HepG2 (cell line): ENCODE measurements around the gene CTSD. TPM values are rescaled to one million over a fixed set of nuclear protein-coding genes. Genes with fewer than 3 reads are reported as not detected.

ENCODE experiments used
- GABPA ChIP-seq, 2 experiments: IDR thresholded peaks; 2 replicates each; pipeline ENCODE4 v1.6.1; 2011 to 2016; ENCODE audit warnings: low read depth in 2 of 2, low read length in 1 of 2, missing biosample characterization in 1 of 2, missing genetic modification characterization in 1 of 2
- HOXA7 ChIP-seq: sonication (generic); formaldehyde crosslinking; IDR thresholded peaks from 2 replicates; pipeline ENCODE4 v1.8.1; 2022; ENCODE audit warnings: mild to moderate bottlenecking, missing genetic modification reagents, moderate library complexity
- NFKBIZ ChIP-seq: IDR thresholded peaks from 2 replicates; pipeline ENCODE4 v1.6.1; 2018; ENCODE audit warnings: missing genetic modification reagents, missing compliant biosample characterization
- PAX8 ChIP-seq: sonication (generic); formaldehyde crosslinking; IDR thresholded peaks from 2 replicates; pipeline ENCODE4 v1.8.0; 2022; ENCODE audit warnings: mild to moderate bottlenecking, missing genetic modification reagents, borderline replicate concordance
- SATB2 ChIP-seq: sonication (generic); formaldehyde crosslinking; IDR thresholded peaks from 2 replicates; pipeline ENCODE4 v1.5.0; 2020; ENCODE audit warnings: missing genetic modification reagents
- SMAD3 ChIP-seq: sonication (generic); formaldehyde crosslinking; IDR thresholded peaks from 2 replicates; pipeline ENCODE4 v1.4.0; 2020; ENCODE audit warnings: missing genetic modification reagents
- SSRP1 ChIP-seq: IDR thresholded peaks from 2 replicates; pipeline ENCODE4 v1.6.1; 2016; ENCODE audit warnings: control low read depth
- TOPORS ChIP-seq: sonication (generic); formaldehyde crosslinking; IDR thresholded peaks from 2 replicates; pipeline ENCODE4 v1.8.0; 2023; ENCODE audit warnings: mild to moderate bottlenecking, missing genetic modification reagents
- ZNF251 ChIP-seq: sonication (generic); formaldehyde crosslinking; IDR thresholded peaks from 2 replicates; pipeline ENCODE4 v1.9.0; 2021; ENCODE audit warnings: mild to moderate bottlenecking, missing genetic modification reagents
- ZNF326 ChIP-seq: sonication (generic); formaldehyde crosslinking; IDR thresholded peaks from 2 replicates; pipeline ENCODE4 v1.4.0; 2020; ENCODE audit warnings: missing genetic modification reagents, borderline replicate concordance
- ZNF331 ChIP-seq: sonication (generic); formaldehyde crosslinking; IDR thresholded peaks from 2 replicates; pipeline ENCODE4 v1.4.0; 2020; ENCODE audit warnings: missing genetic modification reagents
- ZNF619 ChIP-seq: sonication (generic); formaldehyde crosslinking; IDR thresholded peaks from 2 replicates; pipeline ENCODE4 v1.4.0; 2020; ENCODE audit warnings: mild to moderate bottlenecking, missing genetic modification reagents
- polyA plus RNA-seq, 8 experiments: library from polyadenylated mRNA; depleted of rRNA in 3 of 8; stranded (reverse) in 7 of 8; unstranded in 1 of 8; fragments of >200 nt; fragmentation: Illumina TruSeq in 4 of 8; extraction: Trizol in 4 of 8; gene quantifications; 2 replicates each; pipeline versions ENCODE4 v1.2.1 to v1.2.3, GENCODE V29; 2011 to 2016; ENCODE audit warnings: low read depth in 4 of 8, missing spikeins in 1 of 8, mixed read lengths in 1 of 8; ENCODE audit not compliant: insufficient read depth in 1 of 8
- total RNA-seq, 5 experiments: library from RNA; depleted of rRNA; stranded (reverse); fragments of >200 nt; fragmentation: Illumina TruSeq; extraction: Trizol; gene quantifications; 2 replicates each; pipeline ENCODE4 v1.2.3, GENCODE V29; 2016; ENCODE audit warnings: low read depth in 1 of 5
- TF ChIP-seq, protein P1 (sequence below): sonication (generic); formaldehyde crosslinking; IDR thresholded peaks from 2 replicates; pipeline ENCODE4 v1.5.0; 2020; ENCODE audit warnings: mild to moderate bottlenecking, missing genetic modification reagents, borderline replicate concordance
- TF ChIP-seq, protein P2 (sequence below), 2 experiments: sonication (generic) in 1 of 2; formaldehyde crosslinking in 1 of 2; IDR thresholded peaks; 2 replicates each; pipeline versions ENCODE4 v1.5.1 to v1.6.1; 2011 to 2020; ENCODE audit warnings: borderline replicate concordance in 1 of 2, low read depth in 1 of 2, low read length in 1 of 2, mild to moderate bottlenecking in 1 of 2, missing genetic modification reagents in 1 of 2, moderate library complexity in 1 of 2
- TF ChIP-seq, protein P3 (sequence below): sonication (generic); formaldehyde crosslinking; IDR thresholded peaks from 2 replicates; pipeline ENCODE4 v1.4.0; 2020; ENCODE audit warnings: mild to moderate bottlenecking, missing genetic modification reagents, borderline replicate concordance
- TF ChIP-seq, protein P4 (sequence below), 2 experiments: sonication (generic) in 1 of 2; formaldehyde crosslinking in 1 of 2; IDR thresholded peaks; 2 replicates each; pipeline versions ENCODE4 v1.4.0 to v1.6.1; 2016 to 2020; ENCODE audit warnings: borderline replicate concordance in 1 of 2, low read depth in 1 of 2, mild to moderate bottlenecking in 1 of 2, missing genetic modification reagents in 1 of 2

Gene CTSD
- total and polyA plus RNA-seq, 2 of the 13 experiments (the other 11 are each of a cell fraction or from before 2014, with no cell fraction given): 143 to 230 TPM

DNA sequence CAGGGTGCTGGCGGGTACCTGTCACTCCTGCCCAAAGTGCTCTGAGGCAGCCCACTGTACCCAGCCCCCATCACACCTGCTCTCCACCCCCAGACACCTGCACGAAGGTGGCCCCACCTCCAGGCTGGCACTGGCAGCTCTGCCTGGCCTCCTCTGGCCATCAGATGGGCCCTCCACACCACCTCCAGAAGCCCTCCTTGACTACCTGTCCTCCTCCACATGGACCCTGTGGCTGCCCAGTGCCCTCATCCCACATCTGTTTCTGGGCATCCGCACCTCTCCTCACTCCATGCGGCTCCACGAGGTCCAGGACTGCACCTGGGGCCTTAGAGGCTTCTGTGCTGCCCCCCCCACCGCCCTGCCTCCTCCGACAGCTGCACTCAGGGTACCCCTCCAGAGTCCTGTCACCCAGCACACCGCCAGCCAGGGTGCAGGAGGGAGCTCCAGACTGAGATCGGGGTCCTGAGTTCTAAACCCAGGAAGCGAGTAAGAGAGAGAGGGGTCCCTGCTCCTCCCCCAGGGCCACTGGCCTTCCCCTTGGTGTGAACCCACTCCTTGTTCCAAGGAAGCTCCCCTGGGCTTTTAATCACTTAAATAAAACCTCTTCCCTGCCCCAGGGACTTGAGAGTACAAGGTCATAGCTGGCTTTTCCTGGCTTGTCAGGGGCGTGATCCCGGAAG, 1.7 kb downstream of the CTSD start (continued):
- TF ChIP-seq NFKBIZ (CRISPR knock-in tag): no peak
- no peak for TF ChIP-seq SSRP1 (CRISPR knock-in tag)
- TF ChIP-seq HOXA7 (CRISPR knock-in tag): no peak
- TF ChIP-seq SATB2: no peak
- no peak for TF ChIP-seq ZNF326 (CRISPR knock-in tag)
- TF ChIP-seq, protein P1, sequence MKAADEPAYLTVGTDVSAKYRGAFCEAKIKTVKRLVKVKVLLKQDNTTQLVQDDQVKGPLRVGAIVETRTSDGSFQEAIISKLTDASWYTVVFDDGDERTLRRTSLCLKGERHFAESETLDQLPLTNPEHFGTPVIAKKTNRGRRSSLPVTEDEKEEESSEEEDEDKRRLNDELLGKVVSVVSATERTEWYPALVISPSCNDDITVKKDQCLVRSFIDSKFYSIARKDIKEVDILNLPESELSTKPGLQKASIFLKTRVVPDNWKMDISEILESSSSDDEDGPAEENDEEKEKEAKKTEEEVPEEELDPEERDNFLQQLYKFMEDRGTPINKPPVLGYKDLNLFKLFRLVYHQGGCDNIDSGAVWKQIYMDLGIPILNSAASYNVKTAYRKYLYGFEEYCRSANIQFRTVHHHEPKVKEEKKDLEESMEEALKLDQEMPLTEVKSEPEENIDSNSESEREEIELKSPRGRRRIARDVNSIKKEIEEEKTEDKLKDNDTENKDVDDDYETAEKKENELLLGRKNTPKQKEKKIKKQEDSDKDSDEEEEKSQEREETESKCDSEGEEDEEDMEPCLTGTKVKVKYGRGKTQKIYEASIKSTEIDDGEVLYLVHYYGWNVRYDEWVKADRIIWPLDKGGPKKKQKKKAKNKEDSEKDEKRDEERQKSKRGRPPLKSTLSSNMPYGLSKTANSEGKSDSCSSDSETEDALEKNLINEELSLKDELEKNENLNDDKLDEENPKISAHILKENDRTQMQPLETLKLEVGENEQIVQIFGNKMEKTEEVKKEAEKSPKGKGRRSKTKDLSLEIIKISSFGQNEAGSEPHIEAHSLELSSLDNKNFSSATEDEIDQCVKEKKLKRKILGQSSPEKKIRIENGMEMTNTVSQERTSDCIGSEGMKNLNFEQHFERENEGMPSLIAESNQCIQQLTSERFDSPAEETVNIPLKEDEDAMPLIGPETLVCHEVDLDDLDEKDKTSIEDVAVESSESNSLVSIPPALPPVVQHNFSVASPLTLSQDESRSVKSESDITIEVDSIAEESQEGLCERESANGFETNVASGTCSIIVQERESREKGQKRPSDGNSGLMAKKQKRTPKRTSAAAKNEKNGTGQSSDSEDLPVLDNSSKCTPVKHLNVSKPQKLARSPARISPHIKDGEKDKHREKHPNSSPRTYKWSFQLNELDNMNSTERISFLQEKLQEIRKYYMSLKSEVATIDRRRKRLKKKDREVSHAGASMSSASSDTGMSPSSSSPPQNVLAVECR (CRISPR knock-in tag): no peak
- peak; percentile 58; the same call in 1 of the 2 replicates for TF ChIP-seq ZNF331 (CRISPR knock-in tag)
- no peak for TF ChIP-seq SMAD3 (CRISPR knock-in tag)
- no peak for TF ChIP-seq PAX8 (CRISPR knock-in tag)
- TF ChIP-seq, protein P2, sequence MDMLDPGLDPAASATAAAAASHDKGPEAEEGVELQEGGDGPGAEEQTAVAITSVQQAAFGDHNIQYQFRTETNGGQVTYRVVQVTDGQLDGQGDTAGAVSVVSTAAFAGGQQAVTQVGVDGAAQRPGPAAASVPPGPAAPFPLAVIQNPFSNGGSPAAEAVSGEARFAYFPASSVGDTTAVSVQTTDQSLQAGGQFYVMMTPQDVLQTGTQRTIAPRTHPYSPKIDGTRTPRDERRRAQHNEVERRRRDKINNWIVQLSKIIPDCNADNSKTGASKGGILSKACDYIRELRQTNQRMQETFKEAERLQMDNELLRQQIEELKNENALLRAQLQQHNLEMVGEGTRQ (IDR thresholded peaks at IDR 0.05; ENCODE audit: low read depth, low read length): no peak
- TF ChIP-seq, protein P2 (CRISPR knock-in tag; IDR thresholded peaks at IDR 0.05; ENCODE audit: borderline replicate concordance): no peak
- TF ChIP-seq ZNF619 (CRISPR knock-in tag): no peak
- TF ChIP-seq, protein P3, sequence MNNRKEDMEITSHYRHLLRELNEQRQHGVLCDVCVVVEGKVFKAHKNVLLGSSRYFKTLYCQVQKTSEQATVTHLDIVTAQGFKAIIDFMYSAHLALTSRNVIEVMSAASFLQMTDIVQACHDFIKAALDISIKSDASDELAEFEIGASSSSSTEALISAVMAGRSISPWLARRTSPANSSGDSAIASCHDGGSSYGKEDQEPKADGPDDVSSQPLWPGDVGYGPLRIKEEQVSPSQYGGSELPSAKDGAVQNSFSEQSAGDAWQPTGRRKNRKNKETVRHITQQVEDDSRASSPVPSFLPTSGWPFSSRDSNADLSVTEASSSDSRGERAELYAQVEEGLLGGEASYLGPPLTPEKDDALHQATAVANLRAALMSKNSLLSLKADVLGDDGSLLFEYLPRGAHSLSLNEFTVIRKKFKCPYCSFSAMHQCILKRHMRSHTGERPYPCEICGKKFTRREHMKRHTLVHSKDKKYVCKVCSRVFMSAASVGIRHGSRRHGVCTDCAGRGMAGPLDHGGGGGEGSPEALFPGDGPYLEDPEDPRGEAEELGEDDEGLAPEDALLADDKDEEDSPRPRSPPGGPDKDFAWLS: no peak
- TF ChIP-seq GABPA (IDR thresholded peaks at IDR 0.05; ENCODE audit: low read depth, low read length): no peak
- peak; percentile 55 for TF ChIP-seq GABPA (CRISPR knock-in tag; IDR thresholded peaks at IDR 0.05; ENCODE audit: low read depth)
- TF ChIP-seq TOPORS (CRISPR knock-in tag): no peak
- no peak for TF ChIP-seq ZNF251 (CRISPR knock-in tag)
- TF ChIP-seq, protein P4, sequence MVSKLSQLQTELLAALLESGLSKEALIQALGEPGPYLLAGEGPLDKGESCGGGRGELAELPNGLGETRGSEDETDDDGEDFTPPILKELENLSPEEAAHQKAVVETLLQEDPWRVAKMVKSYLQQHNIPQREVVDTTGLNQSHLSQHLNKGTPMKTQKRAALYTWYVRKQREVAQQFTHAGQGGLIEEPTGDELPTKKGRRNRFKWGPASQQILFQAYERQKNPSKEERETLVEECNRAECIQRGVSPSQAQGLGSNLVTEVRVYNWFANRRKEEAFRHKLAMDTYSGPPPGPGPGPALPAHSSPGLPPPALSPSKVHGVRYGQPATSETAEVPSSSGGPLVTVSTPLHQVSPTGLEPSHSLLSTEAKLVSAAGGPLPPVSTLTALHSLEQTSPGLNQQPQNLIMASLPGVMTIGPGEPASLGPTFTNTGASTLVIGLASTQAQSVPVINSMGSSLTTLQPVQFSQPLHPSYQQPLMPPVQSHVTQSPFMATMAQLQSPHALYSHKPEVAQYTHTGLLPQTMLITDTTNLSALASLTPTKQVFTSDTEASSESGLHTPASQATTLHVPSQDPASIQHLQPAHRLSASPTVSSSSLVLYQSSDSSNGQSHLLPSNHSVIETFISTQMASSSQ (IDR thresholded peaks at IDR 0.05; ENCODE audit: low read depth): no peak
- TF ChIP-seq, protein P4 (CRISPR knock-in tag; IDR thresholded peaks at IDR 0.05; ENCODE audit: borderline replicate concordance): no peak
